Gastrocnemius medialis (tissue), 4 donors: ENCODE data around the gene PRPF19. TPM values are rescaled to one million over a fixed set of nuclear protein-coding genes. Genes with fewer than 3 reads are reported as not detected.

Experiments used
- ATAC-seq, 2 donors: fragments of 150-250 bp; one replicate each; pipeline ENCODE4 v1.9.1; 2016
- DNase-seq, 2 donors: peaks; one replicate each; pipeline ENCODE4 v3.0.0-alpha.2; 2019
- H3K27ac ChIP-seq, 4 donors: fragments of 200-600 bp; sonication (generic); 1 replicate in 1 of 4; 2 replicates in 3 of 4; pipeline ENCODE4 v1.5.1; 2016 to 2018; ENCODE audit warnings: mild to moderate bottlenecking in 2 of 4, moderate library complexity in 1 of 4
- H3K27me3 ChIP-seq, 3 donors: fragments of 200-600 bp; sonication (generic) in 2 of 3; 1 replicate in 1 of 3; 2 replicates in 2 of 3; pipeline versions ENCODE4 v1.5.1 to v1.6.0; 2016 to 2019; ENCODE audit warnings: mild to moderate bottlenecking in 1 of 3, moderate library complexity in 1 of 3
- H3K36me3 ChIP-seq, 2 donors: fragments of 200-600 bp; sonication (generic) in 1 of 2; one replicate each; pipeline ENCODE4 v1.5.1; 2017 to 2018
- H3K4me1 ChIP-seq, 2 donors: fragments of 200-600 bp; sonication (generic) in 1 of 2; one replicate each; pipeline ENCODE4 v1.5.1; 2016 to 2017; ENCODE audit warnings: mild to moderate bottlenecking in 2 of 2
- H3K4me3 ChIP-seq, 4 donors: fragments of 200-600 bp; sonication (generic) in 3 of 4; 1 replicate in 1 of 4; 2 replicates in 3 of 4; pipeline ENCODE4 v1.5.1; 2016 to 2019; ENCODE audit warnings: mild to moderate bottlenecking in 2 of 4
- H3K9me3 ChIP-seq, 3 donors: fragments of 200-600 bp; sonication (generic) in 2 of 3; 1 replicate in 1 of 3; 2 replicates in 2 of 3; pipeline ENCODE4 v1.5.1; 2016 to 2019
- POLR2A ChIP-seq, 2 donors: fragments of 450-650 bp; IDR thresholded peaks; one replicate each; pipeline ENCODE4 v1.6.1; 2017; ENCODE audit warnings: antibody characterized with exemption in 2 of 2, mild to moderate bottlenecking in 2 of 2, moderate library complexity in 2 of 2
- in situ Hi-C, 4 donors: fragments of 200-750 bp; cut with MboI; loops; one replicate each; pipeline versions ENCODE4 v1.15.0 to v1.8.0; 2017; ENCODE audit warnings: low sequenced_read_pairs in 4 of 4
- intact Hi-C: fragments of 100-400 bp; cut with DNase I; formaldehyde crosslinking; loops from one replicate; pipeline ENCODE4 v1.15.1; 2023; ENCODE audit warnings: low total_unique reads
- total RNA-seq, 4 donors: library from RNA; depleted of rRNA; stranded (reverse); fragments of >200 nt; gene quantifications; one replicate each; pipeline versions ENCODE4 v1.1.0 to v1.2.3, GENCODE V29; 2016
- TF ChIP-seq, protein P1 (sequence below), 5 experiments: fragments of 450-650 bp in 3 of 5; fragments of 200-600 bp in 2 of 5; sonication (generic) in 2 of 5; IDR thresholded peaks in 4 of 5; conservative IDR thresholded peaks in 1 of 5; 1 replicate in 4 of 5; 2 replicates in 1 of 5; pipeline ENCODE4 v1.5.1; 2016 to 2019; ENCODE audit warnings: antibody characterized with exemption in 5 of 5, mild to moderate bottlenecking in 3 of 5, moderate library complexity in 3 of 5

Gene PRPF19
- total RNA-seq, 4 donors from 2014 or later, result 55.5 to 75.6 (median 71.9) TPM

DNA sequence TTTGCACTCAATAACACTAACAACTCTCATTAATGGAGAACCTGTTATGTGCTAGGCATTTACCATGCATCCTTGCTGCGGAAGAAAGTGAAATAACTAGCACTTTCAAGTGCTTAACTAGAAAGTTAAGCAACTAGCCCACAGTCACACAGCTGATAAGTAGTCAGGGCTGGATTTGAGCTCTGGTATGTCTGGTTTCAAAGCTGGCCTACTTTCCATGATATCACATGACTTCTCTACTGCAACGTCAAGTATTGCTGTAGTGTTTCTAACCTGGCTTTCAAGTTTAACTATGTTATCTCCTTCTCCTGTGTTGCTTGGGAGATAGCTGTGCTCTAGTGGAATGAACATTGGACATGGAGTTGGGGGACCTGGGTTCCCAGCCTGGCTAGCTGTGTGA, 33.5 kb upstream of the PRPF19 start:
- peaks cover 0 to 3% of the 10 kb centered on the region in 2 donors for H3K4me1 ChIP-seq

DNA sequence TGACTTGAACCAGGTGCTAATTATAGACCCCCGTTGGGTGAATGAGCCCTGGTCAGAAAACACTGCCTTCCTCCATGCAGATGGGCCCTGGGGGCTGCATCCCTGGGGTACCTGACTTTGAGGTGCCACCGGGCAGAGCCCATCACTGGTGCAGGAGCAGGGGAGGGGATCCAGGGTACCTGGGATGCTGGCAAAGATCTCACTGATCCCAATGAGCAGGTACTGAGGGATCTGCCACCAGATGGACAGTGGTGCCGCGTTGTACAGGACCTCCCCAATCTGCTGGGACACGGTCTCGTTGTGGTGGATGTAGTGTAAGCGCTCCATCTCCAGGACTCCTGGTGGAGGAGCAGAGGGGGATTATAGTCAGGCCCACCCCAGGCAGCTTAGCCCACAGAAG, 32.9 kb upstream of the PRPF19 start:
- H3K27me3 ChIP-seq, result no peaks in the 10 kb centered on the region
- H3K36me3 ChIP-seq, result peaks cover 0 to 6% of the 10 kb centered on the region in 2 donors
- intact Hi-C loops (no loop called here), in situ Hi-C loops (no loop called here)
- ATAC-seq, result no peak
- TF ChIP-seq POLR2A (IDR thresholded peaks at IDR 0.05), result no peak
- TF ChIP-seq, protein P1, sequence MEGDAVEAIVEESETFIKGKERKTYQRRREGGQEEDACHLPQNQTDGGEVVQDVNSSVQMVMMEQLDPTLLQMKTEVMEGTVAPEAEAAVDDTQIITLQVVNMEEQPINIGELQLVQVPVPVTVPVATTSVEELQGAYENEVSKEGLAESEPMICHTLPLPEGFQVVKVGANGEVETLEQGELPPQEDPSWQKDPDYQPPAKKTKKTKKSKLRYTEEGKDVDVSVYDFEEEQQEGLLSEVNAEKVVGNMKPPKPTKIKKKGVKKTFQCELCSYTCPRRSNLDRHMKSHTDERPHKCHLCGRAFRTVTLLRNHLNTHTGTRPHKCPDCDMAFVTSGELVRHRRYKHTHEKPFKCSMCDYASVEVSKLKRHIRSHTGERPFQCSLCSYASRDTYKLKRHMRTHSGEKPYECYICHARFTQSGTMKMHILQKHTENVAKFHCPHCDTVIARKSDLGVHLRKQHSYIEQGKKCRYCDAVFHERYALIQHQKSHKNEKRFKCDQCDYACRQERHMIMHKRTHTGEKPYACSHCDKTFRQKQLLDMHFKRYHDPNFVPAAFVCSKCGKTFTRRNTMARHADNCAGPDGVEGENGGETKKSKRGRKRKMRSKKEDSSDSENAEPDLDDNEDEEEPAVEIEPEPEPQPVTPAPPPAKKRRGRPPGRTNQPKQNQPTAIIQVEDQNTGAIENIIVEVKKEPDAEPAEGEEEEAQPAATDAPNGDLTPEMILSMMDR (IDR thresholded peaks at IDR 0.05 in 4 of 5, conservative IDR thresholded peaks at IDR 0.05 in 1 of 5), result no peak
- H3K9me3 ChIP-seq, result no peaks in the 10 kb centered on the region
- peaks cover 0 to 3% of the 10 kb centered on the region in 2 donors for H3K4me1 ChIP-seq
- H3K4me3 ChIP-seq, result no peak overlapping the region
- H3K27ac ChIP-seq, result no peak overlapping the region
- no peak for DNase-seq

More for the DNA sequence above, 33.5 kb upstream of the PRPF19 start:
- DNase-seq, result no peak
- H3K9me3 ChIP-seq, result no peaks in the 10 kb centered on the region
- no peak overlapping the region for H3K27ac ChIP-seq
- H3K27me3 ChIP-seq, result no peaks in the 10 kb centered on the region
- no peak for TF ChIP-seq POLR2A (IDR thresholded peaks at IDR 0.05)
- TF ChIP-seq, protein P1 (IDR thresholded peaks at IDR 0.05 in 4 of 5, conservative IDR thresholded peaks at IDR 0.05 in 1 of 5), result no peak
- no peak for ATAC-seq
- no peak overlapping the region for H3K4me3 ChIP-seq
- H3K36me3 ChIP-seq, result peaks cover 0 to 6% of the 10 kb centered on the region in 2 donors
- intact Hi-C loops (no loop called here), in situ Hi-C loops (no loop called here)

GRCh38 chr11:60938500-60938899, 32.1 kb upstream of the PRPF19 start:
- Histone ChIP-seq H3K9me3 (no peaks in the 10 kb centered on the region), H3K4me3 (no peak overlapping the region), H3K27ac (no peak overlapping the region), H3K36me3 (peaks cover 0 to 6% of the 10 kb centered on the region in 2 donors), H3K27me3 (no peaks in the 10 kb centered on the region), H3K4me1 (peaks cover 0 to 3% of the 10 kb centered on the region in 2 donors)
- intact Hi-C loops, result no loop called here
- in situ Hi-C loops, result no loop called here
- DNase-seq (no peak), ATAC-seq (no peak)
- no peak for TF ChIP-seq POLR2A (IDR thresholded peaks at IDR 0.05)
- TF ChIP-seq, protein P1 (IDR thresholded peaks at IDR 0.05 in 4 of 5, conservative IDR thresholded peaks at IDR 0.05 in 1 of 5), result no peak

DNA sequence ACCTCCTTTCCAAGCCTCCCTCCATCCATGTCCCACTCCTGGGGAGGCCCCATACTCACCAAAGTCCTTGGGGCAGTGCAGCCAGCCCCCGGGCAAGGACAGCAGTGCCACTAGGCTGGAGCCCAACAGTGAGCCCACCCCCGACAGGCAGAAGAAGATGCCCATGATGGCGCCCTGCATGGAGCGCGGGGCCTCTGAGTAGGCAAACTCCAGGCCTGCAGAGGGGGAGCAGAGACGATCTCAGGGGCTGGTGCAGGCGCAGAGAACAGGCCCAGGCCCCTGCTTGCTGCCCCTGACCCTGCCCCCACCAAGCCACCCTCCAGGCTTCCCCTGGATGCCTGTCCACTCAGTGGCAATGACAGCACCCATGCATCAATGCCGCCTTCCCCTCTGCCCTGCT, 31.4 kb upstream of the PRPF19 start:
- Histone ChIP-seq H3K4me3 (no peak overlapping the region), H3K9me3 (no peaks in the 10 kb centered on the region), H3K27ac (peak overlapping the region in 2 of 4 donors; percentile 67 to 71), H3K27me3 (no peaks in the 10 kb centered on the region), H3K36me3 (peaks cover 0 to 6% of the 10 kb centered on the region in 2 donors), H3K4me1 (peaks cover 0 to 3% of the 10 kb centered on the region in 2 donors)
- TF ChIP-seq, protein P1 (IDR thresholded peaks at IDR 0.05 in 4 of 5, conservative IDR thresholded peaks at IDR 0.05 in 1 of 5), result no peak
- in situ Hi-C loops, result no loop called here
- intact Hi-C loops, result no loop called here
- no peak for ATAC-seq
- no peak for DNase-seq

DNA sequence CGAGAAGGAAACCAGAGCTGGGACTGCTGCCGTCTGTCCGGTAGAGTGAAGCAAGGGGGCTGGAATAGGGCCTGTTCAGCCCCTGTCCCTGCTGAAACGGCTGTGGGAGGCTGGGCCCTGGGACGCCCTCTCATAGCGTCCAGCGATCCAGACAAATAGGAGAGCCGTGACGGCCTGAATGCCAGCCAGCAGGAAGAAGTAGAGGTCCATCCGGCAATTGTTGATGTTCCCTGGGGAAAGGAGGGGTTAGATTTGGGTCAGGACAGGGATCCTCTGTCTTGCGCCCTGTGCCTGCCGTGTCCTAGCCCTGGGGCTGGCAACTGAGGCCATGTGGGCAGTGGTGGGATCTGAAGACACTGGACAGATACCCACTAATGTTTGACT, 30.8 kb upstream of the PRPF19 start:
- no peaks in the 10 kb centered on the region for H3K27me3 ChIP-seq
- H3K9me3 ChIP-seq, result no peaks in the 10 kb centered on the region
- TF ChIP-seq, protein P1 (IDR thresholded peaks at IDR 0.05 in 4 of 5, conservative IDR thresholded peaks at IDR 0.05 in 1 of 5), result no peak
- TF ChIP-seq POLR2A (IDR thresholded peaks at IDR 0.05), result no peak
- H3K4me1 ChIP-seq, result peaks cover 0 to 3% of the 10 kb centered on the region in 2 donors
- ATAC-seq (peak; percentile 66), DNase-seq (no peak)
- in situ Hi-C loops, result no loop called here
- peaks cover 0 to 6% of the 10 kb centered on the region in 2 donors for H3K36me3 ChIP-seq
- intact Hi-C loops, result no loop called here
- H3K4me3 ChIP-seq, result no peak overlapping the region
- H3K27ac ChIP-seq, result peak overlapping the region; percentile 54 to 75 (median 66)
